Measurements from ENCODE around the gene CLMN.

- TF ChIP-seq CTCF (IDR thresholded peaks at IDR 0.05; ENCODE audit: insufficient read depth, low read length) (no peak), REST (IDR thresholded peaks at IDR 0.05; ENCODE audit: insufficient replicate concordance, low read depth) (no peak), POLR2AphosphoS5 (IDR thresholded peaks at IDR 0.05; ENCODE audit: low read depth) (no peak), GABPA (IDR thresholded peaks at IDR 0.05; ENCODE audit: low read depth) (no peak), SPI1 (IDR thresholded peaks at IDR 0.05; ENCODE audit: borderline replicate concordance, low read depth) (no peak)
Observed at GRCh38 chr14:95218472-95219193, 101.1 kb downstream of the CLMN start.
